ENCODE measurements around the gene PPARD. TPM values are rescaled to one million over a fixed set of nuclear protein-coding genes. Genes with fewer than 3 reads are reported as not detected.
"Not testable (repeated sequence)": the region's sequence is repeated elsewhere in the genome, so short reads cannot be mapped to it uniquely, and the experiment has no call there.

Gene PPARD
- total RNA-seq, 1 experiment from 2014 or later: 15.7 TPM

DNA sequence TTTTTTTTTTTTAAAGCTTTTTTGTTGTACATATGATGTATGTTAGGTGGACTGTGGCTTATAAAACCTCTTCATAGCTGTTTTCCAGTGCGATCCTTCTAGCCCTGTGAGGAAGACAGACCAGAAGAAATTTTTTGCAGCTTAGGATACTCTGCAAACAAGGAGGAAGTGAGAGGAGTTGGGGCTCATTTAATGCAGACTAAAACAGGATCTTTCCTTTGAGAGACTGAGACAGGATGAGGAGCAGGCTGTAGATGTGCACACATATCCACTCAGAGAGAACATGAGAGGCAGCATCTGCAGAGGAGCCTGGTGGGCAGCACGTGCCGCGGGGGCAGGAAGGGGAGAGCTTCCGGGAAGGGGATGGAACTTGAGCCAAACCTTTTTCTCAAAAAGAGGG, 45.7 kb downstream of the PPARD start:
- Histone ChIP-seq H3K4me3 (no peak overlapping the region), H3K9me3 (no peaks in the 10 kb centered on the region), H3K27me3 (no peaks in the 10 kb centered on the region), H3K36me3 (peaks cover 22% of the 10 kb centered on the region)
- DNase-seq: no peak

DNA sequence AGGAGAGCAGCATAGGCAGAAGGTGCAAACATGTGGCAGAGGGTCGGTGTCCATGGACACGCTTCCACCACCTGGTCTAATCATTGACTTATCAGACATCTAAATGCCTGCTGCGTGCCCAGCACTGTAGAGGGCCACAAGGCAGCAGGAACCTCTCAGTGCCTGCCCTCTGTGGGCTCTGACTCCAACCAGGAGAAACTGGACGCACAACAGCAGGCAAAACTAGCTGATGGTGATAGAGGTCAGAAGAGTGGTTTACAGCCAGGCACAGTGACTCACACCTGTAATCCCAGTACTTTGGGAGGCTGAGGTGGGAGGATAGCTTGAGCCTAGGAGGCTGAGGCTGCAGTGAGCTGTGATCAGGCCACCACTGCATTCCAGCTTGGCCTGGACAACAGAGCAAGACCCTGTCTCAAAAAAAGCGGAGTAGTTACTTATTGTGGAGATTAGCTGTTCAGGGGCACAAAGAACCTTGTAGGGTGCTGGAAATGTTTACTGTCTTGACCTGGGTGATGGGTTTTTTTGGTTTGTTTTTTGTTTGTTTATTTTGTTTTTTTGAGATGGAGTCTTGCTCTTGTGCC, 46.5 kb downstream of the PPARD start:
- no peaks in the 10 kb centered on the region for H3K27me3 ChIP-seq
- H3K9me3 ChIP-seq: no peaks in the 10 kb centered on the region
- peaks cover 31% of the 10 kb centered on the region for H3K36me3 ChIP-seq
- DNase-seq: peak; percentile 25
- no peak overlapping the region for H3K4me3 ChIP-seq

DNA sequence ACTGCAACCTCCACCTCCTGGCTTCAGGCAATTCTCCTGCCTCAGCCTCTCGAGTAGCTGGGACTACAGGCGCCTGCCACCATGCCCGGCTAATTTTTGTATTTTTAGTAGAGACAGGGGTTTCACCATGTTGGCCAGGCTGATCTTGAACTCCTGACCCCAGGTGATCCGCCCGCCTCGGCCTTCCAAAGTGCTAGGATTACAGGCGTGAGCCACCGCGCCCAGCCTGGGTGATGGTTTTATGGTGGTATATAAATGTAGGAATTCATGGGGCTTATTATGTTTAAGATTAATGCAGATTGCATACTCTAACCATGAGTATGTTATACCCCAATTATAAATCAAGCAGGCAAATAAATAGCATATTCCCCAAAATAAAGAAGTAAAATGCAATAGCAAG, 47.0 kb downstream of the PPARD start:
- H3K4me3 ChIP-seq, DNase-seq, H3K27me3 ChIP-seq, H3K9me3 ChIP-seq: not testable (repeated sequence)
- peaks cover 36% of the 10 kb centered on the region for H3K36me3 ChIP-seq

DNA sequence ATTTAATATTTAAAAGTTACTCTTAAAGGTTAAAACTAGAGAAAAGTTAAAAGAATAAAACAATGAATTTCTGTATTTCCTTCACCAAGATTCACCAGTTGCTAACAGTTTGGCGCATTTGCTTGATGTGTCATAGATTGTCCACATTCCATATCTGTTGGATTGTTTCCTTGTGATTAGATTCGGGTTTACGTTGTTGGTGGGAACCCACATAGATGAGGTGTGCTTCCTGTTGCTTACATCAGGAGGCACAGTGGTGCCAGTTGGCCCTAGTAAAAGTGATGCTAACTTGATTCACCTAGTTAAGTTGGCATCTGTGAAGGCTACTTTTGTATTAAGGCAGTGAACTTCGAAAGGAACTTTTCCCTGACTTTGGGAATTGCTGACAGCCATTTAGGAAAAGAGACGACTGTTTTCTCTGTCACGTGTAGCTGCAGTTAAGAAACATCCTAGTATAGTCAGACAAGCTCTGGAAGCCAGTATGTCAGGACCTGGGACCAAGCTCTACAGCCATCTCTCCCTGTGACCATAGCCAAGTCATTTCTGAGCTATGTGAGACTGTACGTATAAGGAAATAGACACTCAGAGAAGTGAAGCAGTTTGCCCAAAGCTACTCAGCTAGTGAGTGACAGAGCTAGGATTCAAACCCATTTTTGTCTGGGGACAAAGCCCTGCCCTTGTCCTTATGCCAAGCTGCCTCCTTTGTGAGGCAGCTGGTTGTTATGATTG, 49.0 kb downstream of the PPARD start:
- peaks cover 47% of the 10 kb centered on the region for H3K36me3 ChIP-seq
- peak; percentile 85 for DNase-seq
- no peaks in the 10 kb centered on the region for H3K27me3 ChIP-seq
- no peak overlapping the region for H3K4me3 ChIP-seq
- no peaks in the 10 kb centered on the region for H3K9me3 ChIP-seq

DNA sequence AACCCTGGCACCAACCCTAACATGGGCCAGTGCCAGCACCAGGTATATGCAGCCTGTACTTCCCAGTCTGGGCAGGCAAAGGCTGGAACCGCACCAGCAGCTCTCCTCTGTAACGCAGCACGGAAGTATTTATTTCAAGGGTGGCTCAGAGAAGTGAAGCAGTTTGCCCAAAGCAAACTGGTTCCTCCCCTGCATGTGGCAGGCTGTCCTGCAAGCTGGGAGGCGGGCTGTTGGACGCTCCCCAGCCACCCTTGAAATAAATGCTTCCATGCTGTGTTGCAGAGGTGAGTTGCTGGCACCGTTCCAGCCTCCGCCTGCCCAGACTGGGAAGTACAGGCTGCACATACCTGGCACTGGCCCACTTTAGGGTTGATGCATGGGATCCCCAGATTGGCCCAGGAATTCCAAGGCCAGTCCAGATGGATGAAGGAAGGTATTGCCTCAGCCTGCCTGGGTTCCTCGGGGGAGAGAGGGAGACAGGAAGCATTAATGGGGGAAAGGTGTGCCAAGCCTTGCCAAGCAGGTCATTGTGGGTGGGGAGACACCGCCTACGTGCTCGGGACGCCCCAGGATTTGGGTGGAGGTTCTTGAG, 49.8 kb downstream of the PPARD start:
- H3K9me3 ChIP-seq: no peaks in the 10 kb centered on the region
- peak; percentile 46 for DNase-seq
- H3K36me3 ChIP-seq: peaks cover 50% of the 10 kb centered on the region
- no peak overlapping the region for H3K4me3 ChIP-seq
- H3K27me3 ChIP-seq: no peaks in the 10 kb centered on the region

DNA sequence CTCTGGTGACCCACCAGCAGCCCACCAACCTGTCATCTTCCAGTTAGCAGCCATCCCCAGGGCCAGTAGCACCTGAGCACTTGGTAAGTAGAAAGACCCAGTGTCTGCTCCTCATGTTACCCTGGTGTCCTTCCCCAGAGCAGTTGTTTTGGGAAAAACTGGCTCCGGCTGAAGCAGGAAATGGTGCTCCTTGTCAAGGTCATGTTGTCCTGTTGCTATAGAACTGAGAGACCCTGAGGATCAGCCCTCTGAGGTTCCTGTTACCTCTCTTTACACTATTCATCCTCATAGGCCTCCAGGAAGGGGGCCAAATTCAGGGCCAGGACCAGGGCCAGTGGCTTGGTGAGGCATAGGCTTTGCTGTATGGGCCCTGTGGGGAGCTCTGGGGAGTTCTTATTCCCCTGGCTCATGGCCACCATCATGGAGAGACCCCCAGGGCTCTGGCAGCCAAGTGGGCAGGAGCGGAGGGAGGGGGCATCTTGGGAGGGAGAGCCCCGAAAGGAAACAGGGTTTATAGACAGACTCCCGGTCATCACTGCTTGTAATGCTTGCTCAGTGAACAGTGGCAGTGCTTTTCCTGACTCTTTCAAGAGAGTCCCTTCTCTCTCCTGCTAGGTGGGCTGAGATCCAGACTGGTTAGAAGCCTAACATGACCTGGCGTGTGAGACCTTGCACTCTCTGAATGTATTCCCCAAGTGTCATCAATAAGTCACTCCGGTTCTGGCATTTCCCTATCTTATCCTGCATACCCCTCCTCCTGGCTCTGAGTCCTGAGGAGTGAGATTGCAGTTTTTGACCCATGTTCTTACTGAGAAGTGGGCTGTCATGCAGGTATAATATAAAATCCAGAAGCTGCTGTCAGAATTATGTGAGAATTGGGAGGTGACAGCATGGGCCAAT, 50.7 kb downstream of the PPARD start:
- Histone ChIP-seq H3K36me3 (peaks cover 55% of the 10 kb centered on the region), H3K4me3 (no peak overlapping the region), H3K27me3 (no peaks in the 10 kb centered on the region), H3K9me3 (no peaks in the 10 kb centered on the region)
- peak; percentile 28 for DNase-seq

DNA sequence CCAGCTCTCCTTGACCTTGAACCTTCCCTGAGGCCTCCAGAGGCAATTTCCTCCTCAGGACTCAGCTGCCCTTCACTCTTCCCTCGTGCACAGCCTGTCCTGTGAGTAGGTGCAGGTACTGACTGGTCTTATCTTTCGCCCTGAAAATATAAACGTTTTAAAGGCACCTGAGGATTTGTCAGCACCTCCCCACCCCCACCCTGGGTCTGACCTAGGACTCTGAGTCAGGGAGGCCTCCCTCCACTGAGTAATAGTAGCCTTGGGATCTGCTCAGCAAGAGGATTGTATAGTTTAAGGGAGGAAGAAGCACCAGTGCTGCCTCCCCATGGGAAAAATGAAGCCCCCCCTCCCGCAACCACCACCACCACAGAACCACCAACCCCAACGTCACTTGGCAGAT, 54.6 kb downstream of the PPARD start:
- no peaks in the 10 kb centered on the region for H3K27me3 ChIP-seq
- no peak overlapping the region for H3K4me3 ChIP-seq
- peaks cover 50% of the 10 kb centered on the region for H3K36me3 ChIP-seq
- no peak for DNase-seq
- no peaks in the 10 kb centered on the region for H3K9me3 ChIP-seq

DNA sequence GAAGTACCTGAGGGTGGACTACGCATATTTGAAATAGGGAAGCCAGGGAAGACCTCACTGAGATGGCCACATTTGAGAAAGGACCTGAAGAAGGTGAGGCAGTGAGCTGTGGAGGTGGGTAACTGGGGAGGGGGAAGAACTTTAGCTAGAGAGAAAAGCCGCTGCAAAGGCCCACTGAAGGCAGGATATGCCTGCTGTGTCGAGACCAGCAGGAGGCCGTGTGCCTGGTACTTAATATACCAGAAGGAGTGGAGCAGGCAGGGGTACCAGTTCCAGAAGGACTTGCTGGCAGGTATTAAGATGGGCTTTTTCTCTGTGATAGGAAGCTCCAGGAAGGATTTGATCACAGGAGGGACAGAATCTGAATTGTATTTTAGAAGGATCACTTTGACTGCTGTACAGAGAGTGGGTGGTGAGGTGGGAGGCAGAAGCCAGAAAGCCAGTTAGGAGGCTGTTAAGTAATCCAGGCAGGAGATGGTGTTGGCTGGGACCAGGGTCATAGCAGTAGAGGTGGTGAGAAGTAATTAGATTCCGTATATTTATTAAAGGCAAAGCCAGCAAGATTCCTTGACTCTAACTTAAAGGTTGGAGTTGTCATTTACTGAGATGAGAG, 55.6 kb downstream of the PPARD start:
- no peaks in the 10 kb centered on the region for H3K27me3 ChIP-seq
- no peak for DNase-seq
- H3K36me3 ChIP-seq: peaks cover 41% of the 10 kb centered on the region
- H3K9me3 ChIP-seq: no peaks in the 10 kb centered on the region
- no peak overlapping the region for H3K4me3 ChIP-seq

DNA sequence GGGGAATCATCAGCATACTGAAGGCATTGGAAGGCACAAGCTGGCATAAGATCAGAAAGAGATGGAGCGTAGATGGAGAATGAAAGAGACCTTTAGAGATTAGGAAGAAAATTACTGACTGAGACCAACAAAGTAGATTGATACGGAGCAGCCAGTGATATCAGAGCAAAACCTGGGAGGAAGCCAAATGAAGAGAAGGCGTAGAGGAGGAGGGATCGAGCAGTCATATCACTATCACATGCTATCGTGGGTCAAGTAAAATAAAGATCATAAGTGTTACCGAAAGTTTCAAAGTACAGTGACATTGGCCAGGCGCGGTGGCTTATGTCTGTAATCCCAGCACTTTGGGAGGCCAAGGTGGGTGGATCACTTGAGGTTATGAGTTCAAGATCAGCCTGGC, 56.2 kb downstream of the PPARD start:
- Histone ChIP-seq H3K9me3 (no peaks in the 10 kb centered on the region), H3K4me3 (no peak overlapping the region), H3K27me3 (no peaks in the 10 kb centered on the region), H3K36me3 (peaks cover 35% of the 10 kb centered on the region)
- DNase-seq: no peak

DNA sequence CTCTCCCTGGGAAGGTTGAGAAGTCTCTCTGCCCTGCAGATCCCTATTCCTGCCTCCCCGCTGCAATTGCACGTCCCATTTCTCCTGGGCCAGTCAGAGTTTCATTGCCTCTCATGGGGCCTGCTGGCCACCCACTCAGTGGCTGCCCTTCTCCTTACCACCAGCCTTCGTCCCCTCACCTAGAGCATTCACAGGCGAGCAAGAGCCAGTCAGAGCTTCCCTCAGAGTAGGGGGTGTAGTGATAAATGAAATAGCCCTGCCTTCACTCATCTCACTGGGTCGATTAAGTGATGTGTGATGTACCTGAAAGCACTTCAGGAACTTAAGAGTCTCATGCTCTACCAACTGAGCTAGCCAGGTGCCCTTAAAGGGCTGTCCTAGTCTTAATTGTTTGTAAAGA, 57.8 kb downstream of the PPARD start:
- peaks cover 21% of the 10 kb centered on the region for H3K36me3 ChIP-seq
- no peaks in the 10 kb centered on the region for H3K27me3 ChIP-seq
- no peak overlapping the region for H3K4me3 ChIP-seq
- H3K9me3 ChIP-seq: no peaks in the 10 kb centered on the region
- no peak for DNase-seq

DNA sequence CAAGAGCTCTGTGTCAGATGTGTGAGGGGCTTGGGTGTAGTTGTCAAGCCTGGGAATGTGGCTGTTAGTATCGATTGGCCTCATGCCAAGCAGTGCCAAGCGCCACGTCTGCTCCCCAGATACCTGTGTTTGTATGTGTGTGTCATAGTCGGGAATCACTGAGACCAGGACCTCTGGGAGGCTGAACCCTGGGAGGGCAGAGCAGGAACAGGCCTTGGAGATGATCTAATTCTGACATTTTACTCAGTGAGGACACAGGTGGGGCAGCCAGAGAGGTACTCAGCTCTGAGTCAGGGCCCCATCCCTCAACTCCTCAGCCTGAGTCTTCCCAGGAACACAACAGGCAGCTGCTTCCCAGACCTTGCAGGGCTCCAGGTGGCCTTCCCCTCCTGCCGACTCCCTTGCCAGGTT, 58.5 kb downstream of the PPARD start:
- no peak overlapping the region for H3K4me3 ChIP-seq

DNA sequence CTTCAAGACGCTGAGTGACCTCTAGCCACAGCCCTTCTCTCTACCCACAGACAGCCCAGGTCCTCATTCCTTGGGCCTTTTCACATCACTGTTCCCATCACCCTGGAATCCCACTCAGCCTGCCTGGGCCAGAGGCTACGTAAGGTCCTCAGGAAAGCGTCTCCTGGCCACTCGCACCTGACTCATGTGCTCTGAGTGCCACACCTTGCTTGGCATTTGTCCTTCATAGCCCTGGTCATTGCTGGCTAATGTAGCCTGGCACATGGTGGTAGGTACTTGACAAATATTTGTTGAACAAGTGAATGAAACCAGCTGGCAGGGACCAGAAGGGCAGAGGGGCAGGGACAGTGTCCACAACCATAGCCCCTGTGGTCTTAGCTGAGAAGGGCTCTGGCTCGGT, 59.2 kb downstream of the PPARD start:
- Histone ChIP-seq H3K4me3 (no peak overlapping the region), H3K27me3 (no peaks in the 10 kb centered on the region), H3K36me3 (peaks cover 14% of the 10 kb centered on the region), H3K9me3 (no peaks in the 10 kb centered on the region)
- no peak for DNase-seq

More for the DNA sequence above, 58.5 kb downstream of the PPARD start:
- Histone ChIP-seq H3K36me3 (peaks cover 14% of the 10 kb centered on the region), H3K9me3 (no peaks in the 10 kb centered on the region), H3K27me3 (no peaks in the 10 kb centered on the region)
- DNase-seq: no peak

DNA sequence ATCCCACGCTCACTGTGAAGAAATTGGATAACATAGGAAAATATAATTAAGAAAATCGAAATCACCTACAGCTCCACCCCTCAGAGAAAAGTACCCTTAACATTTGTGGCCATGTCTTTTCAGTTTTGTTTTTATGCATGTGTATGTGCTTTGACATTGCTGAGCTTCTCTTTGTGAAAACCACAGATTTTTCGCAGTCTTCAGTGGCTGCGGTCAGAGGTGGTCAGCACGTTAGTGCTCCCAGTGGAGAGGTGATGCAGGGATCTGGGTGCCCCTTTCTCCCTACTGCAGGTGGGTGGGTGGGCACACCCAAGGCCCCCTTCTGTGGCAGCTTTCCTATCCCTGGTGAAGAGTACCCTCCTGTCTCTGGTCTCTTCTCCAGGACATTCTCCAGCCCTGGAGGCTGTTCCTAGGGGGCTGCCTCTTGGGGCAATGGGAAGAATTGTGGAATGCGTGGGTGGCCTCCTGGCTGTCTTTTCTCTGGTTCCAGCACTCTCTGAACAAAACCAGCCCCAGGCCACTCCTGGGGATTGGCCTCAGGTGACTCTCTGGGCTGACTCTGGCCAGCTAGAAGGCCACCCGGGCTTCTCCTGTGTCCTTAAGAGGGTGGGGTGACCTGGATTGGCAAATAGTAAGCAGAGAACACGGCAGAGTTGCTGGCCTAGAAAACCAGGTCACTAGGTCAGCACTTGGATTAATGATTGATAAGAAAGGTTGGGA, 59.9 kb downstream of the PPARD start:
- Histone ChIP-seq H3K27me3 (no peaks in the 10 kb centered on the region), H3K4me3 (no peak overlapping the region), H3K9me3 (no peaks in the 10 kb centered on the region), H3K36me3 (peaks cover 8% of the 10 kb centered on the region)
- DNase-seq: no peak

DNA sequence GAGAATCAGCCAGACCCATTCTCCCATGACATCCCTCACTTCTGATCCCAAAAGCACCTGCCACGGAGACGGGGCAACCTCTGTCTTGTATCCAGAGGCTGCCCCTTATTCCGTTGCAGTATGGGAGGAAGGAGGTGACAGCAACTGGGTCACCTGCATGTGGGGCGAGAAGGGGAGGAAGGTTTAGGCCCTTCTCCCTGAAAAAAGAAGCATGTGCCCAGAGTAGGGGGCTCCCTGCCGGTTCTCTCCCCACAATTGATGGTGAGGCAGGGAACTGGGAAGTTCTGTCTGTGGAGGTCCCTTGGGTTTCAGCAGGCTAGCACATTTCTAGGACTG, 60.5 kb downstream of the PPARD start:
- DNase-seq: no peak
- Histone ChIP-seq H3K36me3 (peaks cover 3% of the 10 kb centered on the region; the same call in 1 of the 2 replicates), H3K27me3 (no peaks in the 10 kb centered on the region), H3K9me3 (no peaks in the 10 kb centered on the region), H3K4me3 (no peak overlapping the region)

DNA sequence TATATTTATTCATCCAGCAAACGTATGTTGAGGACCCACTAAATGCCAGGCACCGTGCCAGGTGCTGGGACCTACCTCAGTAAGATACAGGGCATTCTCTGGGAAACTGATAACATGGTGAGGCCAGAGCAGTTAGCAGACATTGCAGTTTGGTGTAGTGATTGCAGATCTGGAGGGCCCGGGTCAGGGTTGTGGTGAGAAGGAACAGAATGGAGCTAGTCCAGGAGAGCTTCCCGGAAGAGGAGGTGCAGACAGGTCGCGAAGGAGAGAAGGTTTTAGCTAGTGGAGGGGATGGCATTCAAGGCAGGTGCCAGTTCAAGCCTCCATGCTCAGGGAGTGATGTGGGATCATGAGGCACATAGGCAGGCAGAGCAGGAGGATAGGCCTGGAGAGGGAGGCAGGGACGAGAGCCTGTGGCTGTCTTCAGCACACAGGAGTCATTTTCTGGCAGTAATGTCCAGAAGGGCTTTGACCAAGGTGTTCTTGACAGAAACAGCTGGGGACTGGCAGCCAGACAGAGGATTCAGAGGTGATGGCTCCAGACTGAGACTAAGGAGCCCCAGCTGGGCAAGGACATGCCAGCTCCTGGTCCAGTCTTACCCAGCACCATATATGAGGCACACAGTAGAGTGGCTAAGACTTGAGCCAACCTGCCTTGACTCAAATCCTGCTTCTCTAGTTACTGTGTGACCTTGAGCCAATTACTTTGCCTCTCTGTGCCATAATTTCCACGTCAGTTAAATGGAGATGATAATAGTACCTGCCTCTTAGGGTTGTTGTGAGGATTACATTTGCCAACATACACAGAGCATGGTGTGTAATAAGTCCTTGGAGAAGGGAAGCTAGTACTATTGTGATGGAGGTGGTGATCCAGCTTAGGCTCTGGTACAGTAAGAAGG, 61.4 kb downstream of the PPARD start:
- H3K36me3 ChIP-seq: peaks cover 5% of the 10 kb centered on the region; the same call in 1 of the 2 replicates
- no peaks in the 10 kb centered on the region for H3K27me3 ChIP-seq
- no peak for DNase-seq
- no peaks in the 10 kb centered on the region for H3K9me3 ChIP-seq
- H3K4me3 ChIP-seq: no peak overlapping the region

All from MG63 (cell line).